PFSK-1 (cell line): Measurements from ENCODE around the gene ANTXR1.

ENCODE experiments used
- FOXP2 ChIP-seq: optimal IDR thresholded peaks from 2 replicates; pipeline ENCODE3; 2011; ENCODE audit warnings: borderline replicate concordance, control low read depth, inconsistent platforms; ENCODE audit not compliant: insufficient read depth; ENCODE audit errors: extremely low read length, extremely low read depth
- POLR2AphosphoS5 ChIP-seq: IDR thresholded peaks from 2 replicates; pipeline ENCODE4 v1.6.1; 2012; ENCODE audit warnings: low read depth, mild to moderate bottlenecking, control low read depth, low read length, moderate library complexity
- REST ChIP-seq, 2 experiments: IDR thresholded peaks; 2 replicates each; pipeline versions ENCODE4 v1.6.1 to v1.8.0; 2011 to 2012; ENCODE audit warnings: low read depth in 2 of 2, low read length in 2 of 2, control low read depth in 1 of 2, inconsistent platforms in 1 of 2, mild to moderate bottlenecking in 1 of 2, moderate library complexity in 1 of 2; ENCODE audit not compliant: insufficient read depth in 1 of 2
- SIN3A ChIP-seq: IDR thresholded peaks from 2 replicates; pipeline ENCODE4 v1.6.1; 2012; ENCODE audit warnings: mild to moderate bottlenecking, low read length, moderate library complexity, borderline replicate concordance; ENCODE audit not compliant: insufficient read depth
- TAF1 ChIP-seq: IDR thresholded peaks from 2 replicates; pipeline ENCODE4 v1.6.1; 2012; ENCODE audit warnings: low read length, control low read depth, borderline replicate concordance; ENCODE audit not compliant: insufficient read depth

Gene ANTXR1

GRCh38 chr2:69241664-69242514, 228.9 kb downstream of the ANTXR1 start:
- TF ChIP-seq TAF1, result no peak

- no peak for TF ChIP-seq TAF1
- no peak for TF ChIP-seq REST (IDR thresholded peaks at IDR 0.05; ENCODE audit: insufficient read depth in 1 of 2, low read depth in 2 of 2, low read length in 2 of 2)
- no peak for TF ChIP-seq FOXP2
- no peak for TF ChIP-seq POLR2AphosphoS5
- TF ChIP-seq SIN3A, result no peak
These were observed 229.7 kb downstream of the ANTXR1 start for GRCh38 chr2:69242651-69243051.

GRCh38 chr2:69243652-69244051, 230.7 kb downstream of the ANTXR1 start:
- TF ChIP-seq REST (IDR thresholded peaks at IDR 0.05; ENCODE audit: insufficient read depth in 1 of 2, low read depth in 2 of 2, low read length in 2 of 2) (no peak), SIN3A (no peak), TAF1 (no peak), POLR2AphosphoS5 (no peak), FOXP2 (no peak)

GRCh38 chr2:69244882-69245281, 231.9 kb downstream of the ANTXR1 start:
- TF ChIP-seq FOXP2 (no peak), TAF1 (no peak), REST (IDR thresholded peaks at IDR 0.05; ENCODE audit: insufficient read depth in 1 of 2, low read depth in 2 of 2, low read length in 2 of 2) (no peak), POLR2AphosphoS5 (no peak), SIN3A (no peak)

- no peak for TF ChIP-seq FOXP2
- TF ChIP-seq TAF1, result no peak
- no peak for TF ChIP-seq REST (IDR thresholded peaks at IDR 0.05; ENCODE audit: insufficient read depth in 1 of 2, low read depth in 2 of 2, low read length in 2 of 2)
- no peak for TF ChIP-seq POLR2AphosphoS5
- TF ChIP-seq SIN3A, result no peak
These were observed 234.6 kb downstream of the ANTXR1 start for GRCh38 chr2:69247583-69247982.
